Endodermal cell (in vitro differentiated cells): Measurements from ENCODE around the gene PSEN1. TPM values are rescaled to one million over a fixed set of nuclear protein-coding genes. Genes with fewer than 3 reads are reported as not detected.

ENCODE experiments used
- DNase-seq: peaks from one replicate; pipeline ENCODE4 v3.0.0-alpha.2; 2017
- H3K27ac ChIP-seq: 2 replicates; pipeline ENCODE4 v1.5.1; 2013; ENCODE audit warnings: mild to moderate bottlenecking, low read depth, low read length, moderate library complexity
- H3K27me3 ChIP-seq: 2 replicates; pipeline ENCODE4 v1.6.1; 2013; ENCODE audit warnings: mild to moderate bottlenecking, low read length, moderate library complexity; ENCODE audit not compliant: insufficient read depth, control insufficient read depth, poor library complexity, severe bottlenecking
- H3K36me3 ChIP-seq: 2 replicates; pipeline ENCODE4 v1.7.0; 2013; ENCODE audit warnings: mild to moderate bottlenecking, low read length, moderate library complexity; ENCODE audit not compliant: control insufficient read depth, insufficient read depth
- H3K4me1 ChIP-seq: one replicate; pipeline ENCODE4 v1.7.0; 2013; ENCODE audit warnings: low read length; ENCODE audit not compliant: control insufficient read depth, insufficient read depth
- H3K4me3 ChIP-seq: 2 replicates; pipeline ENCODE4 v1.5.1; 2013; ENCODE audit warnings: mild to moderate bottlenecking, low read length, moderate library complexity
- H3K9ac ChIP-seq: 2 replicates; pipeline ENCODE4 v1.6.1; 2013; ENCODE audit warnings: mild to moderate bottlenecking, low read length, moderate library complexity; ENCODE audit not compliant: poor library complexity, severe bottlenecking; ENCODE audit errors: extremely low read depth
- H3K9me3 ChIP-seq: 2 replicates; pipeline ENCODE4 v1.6.1; 2013; ENCODE audit warnings: mild to moderate bottlenecking, low read length, moderate library complexity; ENCODE audit not compliant: control insufficient read depth
- H3K27ac Mint-ChIP-seq: 2 replicates; pipeline ENCODE4 v1.8.0; 2020; ENCODE audit warnings: mixed read lengths
- H3K27me3 Mint-ChIP-seq: 2 replicates; pipeline ENCODE4 v1.8.0; 2021; ENCODE audit warnings: mild to moderate bottlenecking, mixed read lengths; ENCODE audit not compliant: insufficient read depth
- H3K36me3 Mint-ChIP-seq: 2 replicates; pipeline ENCODE4 v1.8.0; 2020; ENCODE audit warnings: low read depth, mixed read lengths
- H3K4me1 Mint-ChIP-seq: 2 replicates; pipeline ENCODE4 v1.8.0; 2020; ENCODE audit warnings: mixed read lengths
- H3K4me3 Mint-ChIP-seq: 2 replicates; pipeline ENCODE4 v1.8.0; 2020; ENCODE audit warnings: mild to moderate bottlenecking, moderate library complexity, mixed read lengths
- H3K9me3 Mint-ChIP-seq: 2 replicates; pipeline ENCODE4 v1.8.0; 2020; ENCODE audit warnings: mild to moderate bottlenecking, mixed read lengths
- CTCF ChIP-seq: fragments of 200-600 bp; sonication (generic); conservative IDR thresholded peaks from 2 replicates; pipeline ENCODE4 v1.5.0; 2021; ENCODE audit warnings: antibody characterized with exemption, mild to moderate bottlenecking
- WGBS, 2 experiments: methylation state at CpG; one replicate each; pipeline versions ENCODE4 v1.1.5 to v1.1.7; 2013; ENCODE audit warnings: missing lambda C conversion rate in 2 of 2, mixed read lengths in 1 of 2; ENCODE audit not compliant: insufficient coverage in 1 of 2, insufficient read length in 1 of 2; 5-methylcytosine and 5-hydroxymethylcytosine counted together
- total RNA-seq, 2 donors: library from RNA; stranded (reverse); fragmentation: NEBNext Ultra II Directional in 1 of 2; extraction: Animal tissue kit (Norgen Biotek cat#: 25700) in 1 of 2; gene quantifications; 2 replicates in 1 of 2; 3 replicates in 1 of 2; pipeline ENCODE4 v1.2.1, GENCODE V29; 2021

The PSEN1 gene
- total RNA-seq, 2 donors from 2014 or later: 45.7 to 49.9 TPM

- Histone ChIP-seq H3K27ac (no peak overlapping the region), H3K36me3 (no peaks in the 10 kb centered on the region), H3K9me3 (no peaks in the 10 kb centered on the region), H3K4me3 (no peak overlapping the region), H3K9ac (no peak overlapping the region), H3K4me1 (no peaks in the 10 kb centered on the region), H3K27me3 (no peaks in the 10 kb centered on the region)
- Mint-ChIP-seq H3K36me3 (peaks cover 2% of the 10 kb centered on the region), H3K27ac (no peak overlapping the region), H3K9me3 (no peaks in the 10 kb centered on the region), H3K4me3 (no peak overlapping the region), H3K4me1 (no peaks in the 10 kb centered on the region), H3K27me3 (no peaks in the 10 kb centered on the region)
- whole genome bisulfite sequencing, 2 experiments: 91 to 95% methylated on average over 3 to 20 of the region's 20 CpGs
- TF ChIP-seq CTCF: no peak
- DNase-seq: no peak
Observed at GRCh38 chr14:73258845-73259611, 122.7 kb downstream of the PSEN1 start.

DNA sequence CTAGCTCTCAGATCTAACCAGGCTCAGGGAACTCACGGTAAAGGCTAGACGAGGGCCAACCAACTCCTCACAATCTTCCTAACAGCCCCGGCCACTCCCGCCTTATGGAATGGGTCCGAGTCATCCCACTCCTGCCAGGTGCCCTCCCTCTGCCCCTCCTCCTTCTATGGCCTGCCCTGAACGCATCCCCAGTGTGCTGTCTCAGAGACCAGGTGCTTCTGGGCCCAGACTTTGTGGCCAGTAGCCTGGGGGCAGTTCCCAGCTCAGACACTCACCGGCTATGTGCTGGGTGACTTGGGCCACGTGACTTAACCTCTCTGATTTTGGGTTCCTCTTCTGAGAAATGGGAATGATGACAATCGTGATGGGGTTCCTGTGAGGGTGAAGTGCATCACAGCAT lies 123.5 kb downstream of the PSEN1 start:
- Histone ChIP-seq H3K27ac (no peak overlapping the region), H3K4me1 (no peaks in the 10 kb centered on the region), H3K27me3 (no peaks in the 10 kb centered on the region), H3K4me3 (no peak overlapping the region), H3K36me3 (no peaks in the 10 kb centered on the region), H3K9me3 (no peaks in the 10 kb centered on the region), H3K9ac (no peak overlapping the region)
- no peaks in the 10 kb centered on the region for H3K27me3 Mint-ChIP-seq
- 86 to 94% methylated on average over 3 to 9 of the region's 9 CpGs for WGBS, 2 experiments
- peaks cover 2% of the 10 kb centered on the region for H3K36me3 Mint-ChIP-seq
- no peaks in the 10 kb centered on the region for H3K9me3 Mint-ChIP-seq
- TF ChIP-seq CTCF: no peak
- no peaks in the 10 kb centered on the region for H3K4me1 Mint-ChIP-seq
- no peak for DNase-seq
- no peak overlapping the region for H3K4me3 Mint-ChIP-seq
- H3K27ac Mint-ChIP-seq: no peak overlapping the region

GRCh38 chr14:73260574-73260973 lies 124.3 kb downstream of the PSEN1 start:
- H3K4me1 ChIP-seq: no peaks in the 10 kb centered on the region
- no peak overlapping the region for H3K27ac Mint-ChIP-seq
- no peak for TF ChIP-seq CTCF
- no peaks in the 10 kb centered on the region for H3K9me3 Mint-ChIP-seq
- no peak overlapping the region for H3K27ac ChIP-seq
- DNase-seq: no peak
- no peaks in the 10 kb centered on the region for H3K4me1 Mint-ChIP-seq
- H3K36me3 ChIP-seq: no peaks in the 10 kb centered on the region
- no peaks in the 10 kb centered on the region for H3K27me3 ChIP-seq
- H3K27me3 Mint-ChIP-seq: no peaks in the 10 kb centered on the region
- H3K9ac ChIP-seq: no peak overlapping the region
- H3K36me3 Mint-ChIP-seq: no peaks in the 10 kb centered on the region
- WGBS, 2 experiments: 92 to 94% methylated on average over 4 to 11 of the region's 11 CpGs
- H3K9me3 ChIP-seq: no peaks in the 10 kb centered on the region
- H3K4me3 Mint-ChIP-seq: no peak overlapping the region
- H3K4me3 ChIP-seq: no peak overlapping the region
